Sciatic nerve (tissue), 2 donors: ENCODE data around the gene TRPC4AP. TPM values are rescaled to one million over a fixed set of nuclear protein-coding genes. Genes with fewer than 3 reads are reported as not detected.
"Not testable (repeated sequence)": the region's sequence is repeated elsewhere in the genome, so short reads cannot be mapped to it uniquely, and the experiment has no call there.

ENCODE experiments used
- ATAC-seq: fragments of 200-7000 bp; cut with Tn5 transposase; one replicate; pipeline ENCODE4 v1.9.1; 2020; ENCODE audit warnings: mild to moderate bottlenecking, moderate library complexity
- DNase-seq: peaks from one replicate; pipeline ENCODE4 v3.0.0-alpha.2; 2020; ENCODE audit warnings: low spot score
- intact Hi-C: fragments of 100-400 bp; cut with DNase I; formaldehyde crosslinking; loops from one replicate; pipeline ENCODE4 v1.14.2; 2022
- total RNA-seq: library from RNA; stranded (reverse); fragmentation: NEBNext Ultra II Directional; extraction: Animal tissue kit (Norgen Biotek cat#: 25700); gene quantifications from one replicate; pipeline ENCODE4 v1.2.1, GENCODE V29; 2021
- donor health status: DM: no; HTN: no; CAD: no.
- donor health status: DM: no; HTN: no; CAD: no.

Gene TRPC4AP
- total RNA-seq, 1 donor from 2014 or later = 50.4 TPM

- ATAC-seq (no peak), DNase-seq (no peak)
- intact Hi-C loops = no loop called here
Observed at GRCh38 chr20:35108921-35109320, 16.3 kb upstream of the TRPC4AP start.

DNA sequence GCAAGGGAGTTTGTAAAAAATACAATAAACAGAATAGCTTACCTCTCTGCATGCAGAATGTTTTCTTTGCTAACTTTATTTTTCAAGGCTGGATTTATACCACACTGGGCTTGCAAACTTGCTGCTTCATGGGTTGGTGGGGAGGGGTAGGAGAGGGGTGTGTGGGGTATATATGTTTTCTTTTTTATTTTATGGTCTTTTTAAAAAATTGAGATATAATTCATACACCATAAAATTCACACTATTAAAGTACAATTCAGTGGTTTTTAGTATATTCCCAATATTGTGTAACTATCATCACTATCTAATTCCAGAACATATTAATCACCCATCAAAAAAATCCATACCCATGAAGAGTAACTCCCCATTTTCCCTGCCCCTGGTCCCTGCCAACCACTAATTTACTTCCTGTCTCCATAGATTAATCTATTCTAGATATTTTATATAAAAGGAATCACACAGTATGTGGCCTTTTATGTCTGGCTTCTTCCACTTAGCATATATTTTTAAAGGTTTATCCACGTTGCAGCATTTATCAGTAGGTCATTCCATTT lies 14.3 kb upstream of the TRPC4AP start:
- intact Hi-C loops = no loop called here
- no peak for ATAC-seq
- DNase-seq = no peak

GRCh38 chr20:35104685-35105295 lies 12.2 kb upstream of the TRPC4AP start:
- intact Hi-C loops = no loop called here
- ATAC-seq (no peak), DNase-seq (no peak)

- intact Hi-C loops = no loop called here
- ATAC-seq (no peak), DNase-seq (no peak)
Observed at GRCh38 chr20:35101620-35102019, 9.0 kb upstream of the TRPC4AP start.

DNA sequence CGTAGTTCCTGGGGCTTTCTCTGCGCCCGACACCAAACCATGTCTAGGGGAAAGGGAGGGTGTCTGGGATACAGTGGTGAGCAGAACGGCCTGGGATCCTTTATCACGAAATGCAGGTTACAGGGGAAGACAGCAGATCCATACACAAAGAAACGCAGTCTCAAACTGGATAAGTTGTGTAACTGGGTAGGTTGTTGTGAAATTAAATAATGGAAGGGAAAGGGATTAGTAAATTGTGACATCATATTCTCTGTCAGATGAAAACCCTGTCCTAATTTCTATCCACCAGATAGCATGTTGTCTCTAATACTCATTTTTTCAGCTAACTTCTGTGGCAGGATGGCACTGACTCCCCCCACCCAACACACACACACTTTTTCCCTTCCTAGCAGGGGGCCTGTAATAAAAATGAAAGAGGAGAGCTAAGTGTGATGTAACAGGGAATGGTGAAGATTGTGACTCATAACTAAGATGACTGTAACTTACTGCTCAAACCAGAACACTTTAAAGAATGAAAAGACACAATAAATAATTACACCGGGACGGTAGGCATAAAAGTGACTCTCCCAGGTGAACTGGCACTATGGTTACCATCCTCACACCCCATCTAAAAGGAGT lies 769 bp upstream of the TRPC4AP start:
- ATAC-seq (no peak), DNase-seq (no peak)
- intact Hi-C loops = loop anchor here (5.0 to 10.0 kb wide), 2 partner anchors 94 to 219 kb away; partner anchors contain the start of genes ACSS2 and GGT7

DNA sequence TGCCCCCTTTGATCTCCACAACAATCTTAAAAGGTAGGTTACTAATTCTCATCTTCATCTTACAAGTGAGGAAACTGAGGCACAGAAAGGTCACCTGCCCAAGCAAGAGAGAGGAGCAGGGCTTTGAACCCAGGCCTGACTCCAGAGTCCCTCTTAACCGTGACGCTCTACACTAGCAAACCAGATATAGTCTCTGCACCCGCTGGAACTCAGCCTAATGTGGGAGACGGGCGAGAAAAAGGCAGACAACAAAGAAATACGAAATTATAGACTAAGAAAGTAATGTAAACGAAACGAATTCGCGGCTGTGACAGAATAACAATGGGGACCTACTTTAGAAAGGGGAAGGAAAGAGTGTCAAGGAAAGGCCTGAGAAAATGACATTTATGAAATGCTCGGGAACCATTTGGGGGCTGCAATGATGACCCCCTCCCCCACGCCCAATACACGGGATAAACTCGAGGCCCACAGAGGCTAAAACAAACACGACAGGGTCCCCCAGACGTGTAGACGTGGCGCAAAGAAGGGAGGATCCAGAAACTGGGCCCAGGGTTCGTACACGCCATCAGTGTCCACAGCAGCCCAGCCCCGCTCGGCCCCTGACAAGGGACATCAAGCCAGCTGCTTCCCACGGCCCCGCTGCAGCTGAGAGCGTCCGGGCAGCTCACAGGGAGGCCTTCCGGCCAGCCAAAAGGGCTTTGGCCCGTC lies 637 bp downstream of the TRPC4AP start:
- intact Hi-C loops = loop anchor here (5.0 to 10.0 kb wide), 2 partner anchors 95 to 217 kb away; partner anchors contain the start of genes ACSS2 and GGT7
- ATAC-seq = no peak
- no peak for DNase-seq

- no peak for ATAC-seq
- intact Hi-C loops = no loop called here
- DNase-seq = no peak
Observed at GRCh38 chr20:35088231-35089145, 4.1 kb downstream of the TRPC4AP start.

GRCh38 chr20:35087791-35088190 lies 4.8 kb downstream of the TRPC4AP start:
- ATAC-seq = no peak
- intact Hi-C loops = no loop called here
- no peak for DNase-seq

- no peak for DNase-seq
- intact Hi-C loops = no loop called here
- ATAC-seq = no peak
Observed at GRCh38 chr20:35087355-35087754, 5.3 kb downstream of the TRPC4AP start.

DNA sequence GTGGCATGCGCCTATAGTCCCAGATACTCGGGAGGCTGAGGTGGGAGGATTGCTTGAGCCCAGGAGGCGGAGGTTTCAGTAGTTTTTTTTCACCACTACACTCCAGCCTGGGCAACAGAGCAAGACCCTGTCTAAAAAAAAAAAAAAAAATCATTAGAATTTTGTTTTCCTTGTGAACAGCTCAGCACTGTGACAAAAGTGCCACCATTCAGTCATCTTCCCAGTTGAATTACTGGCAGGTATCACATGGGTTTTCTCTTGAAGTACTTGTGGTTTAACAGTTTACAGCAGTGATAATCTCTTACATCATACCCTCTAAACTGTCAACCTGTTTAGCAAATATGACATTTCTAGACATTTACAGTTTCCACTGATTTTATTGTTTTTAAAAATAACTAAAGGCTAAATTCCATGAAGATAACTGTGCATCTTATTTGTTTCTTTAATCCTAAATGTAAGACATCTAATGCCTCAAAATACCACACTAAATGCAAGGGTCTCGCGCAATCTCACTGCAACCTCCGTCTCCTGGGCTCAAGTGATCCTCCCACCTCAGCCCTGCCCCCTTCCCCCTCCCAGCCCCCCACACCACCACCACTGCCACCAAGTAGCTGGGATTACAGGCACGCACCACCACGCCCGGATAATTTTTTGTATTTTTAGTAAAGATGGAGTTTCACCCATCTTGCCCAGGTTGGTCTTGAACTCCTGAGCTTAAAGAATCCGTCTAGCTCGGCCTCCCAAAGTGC lies 7.0 kb downstream of the TRPC4AP start:
- no peak for ATAC-seq
- intact Hi-C loops = no loop called here
- DNase-seq = no peak

DNA sequence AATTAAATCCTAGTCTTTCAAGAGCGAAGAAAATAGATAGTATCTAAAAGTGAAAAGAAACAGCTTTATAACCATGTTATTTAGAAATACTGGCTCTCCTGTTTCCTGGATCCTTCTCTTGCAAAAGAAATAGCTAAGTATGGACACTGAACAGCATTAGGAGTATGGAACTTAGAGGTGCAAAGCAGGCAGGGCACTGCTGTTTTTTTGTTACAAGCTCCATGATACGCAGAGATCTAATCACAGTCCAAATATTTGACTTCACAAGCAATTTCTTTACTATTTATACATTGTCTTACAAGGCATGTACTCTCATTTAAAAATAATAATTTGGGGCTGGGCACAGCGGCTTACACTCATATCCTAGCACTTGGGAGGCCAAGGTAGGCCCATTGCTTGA lies 7.6 kb downstream of the TRPC4AP start:
- ATAC-seq (no peak), DNase-seq (no peak)
- intact Hi-C loops = no loop called here

- DNase-seq, ATAC-seq, intact Hi-C loops: not testable (repeated sequence)
Observed at GRCh38 chr20:35080348-35080642, 12.3 kb downstream of the TRPC4AP start.

DNA sequence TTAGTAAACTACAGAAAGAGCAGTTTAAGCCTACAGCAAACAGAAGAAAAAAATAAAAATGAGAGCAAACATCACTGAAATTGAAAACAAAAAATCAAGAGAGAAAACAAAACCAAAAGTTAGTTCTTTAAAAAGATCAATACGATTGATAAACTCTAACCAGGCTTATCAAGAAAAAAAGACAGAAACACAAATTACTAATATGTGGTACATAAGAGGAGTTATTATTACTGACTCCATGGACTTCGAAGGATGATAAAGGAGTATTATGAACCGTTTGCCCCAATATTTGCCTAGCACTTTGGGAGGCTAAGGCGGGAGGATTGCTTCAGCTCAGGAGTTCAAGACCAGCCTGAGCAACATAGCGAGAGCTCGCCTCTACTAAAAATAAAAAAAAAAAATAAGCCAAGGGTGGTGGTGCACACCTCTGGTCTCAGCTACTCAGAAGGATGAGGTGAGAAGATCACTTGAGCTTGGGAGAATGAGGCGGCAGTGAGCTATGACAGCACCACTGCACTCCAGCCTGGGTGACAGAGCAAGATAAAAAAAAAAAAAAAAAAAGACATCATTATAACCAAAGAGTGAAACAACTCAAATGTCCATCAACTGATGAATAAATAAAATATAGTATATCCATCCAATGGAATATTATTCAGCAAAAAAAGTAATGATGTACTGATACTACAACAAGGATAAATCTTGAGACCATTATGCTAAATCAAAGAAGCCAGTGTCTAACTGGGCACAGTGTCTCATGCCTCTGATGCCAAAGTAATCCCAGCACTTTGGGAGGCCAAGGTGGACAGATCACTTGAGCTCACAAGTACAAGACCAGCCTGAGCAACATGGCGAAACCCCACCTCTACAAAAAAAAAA lies 12.9 kb downstream of the TRPC4AP start:
- DNase-seq = no peak
- ATAC-seq = no peak
- intact Hi-C loops = no loop called here

DNA sequence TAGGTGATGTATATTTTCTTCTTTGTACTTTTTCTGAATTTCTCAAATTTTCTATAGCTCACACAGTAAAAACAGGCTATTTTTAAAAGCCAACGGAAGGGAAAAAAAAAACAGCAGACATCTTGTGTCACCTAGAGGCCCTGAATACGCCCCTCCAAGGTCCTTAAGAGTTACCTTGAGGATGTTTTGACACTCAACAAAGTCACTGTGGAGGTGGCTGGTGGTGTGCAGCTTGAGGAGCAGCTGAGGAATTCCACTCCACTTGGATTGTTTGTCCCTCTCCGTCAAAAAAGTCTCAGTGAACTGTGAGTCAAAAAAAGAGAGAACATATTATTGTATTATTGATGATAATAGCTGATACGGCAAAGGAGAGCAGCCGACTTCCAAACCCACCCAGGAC lies 14.7 kb downstream of the TRPC4AP start:
- DNase-seq (no peak), ATAC-seq (no peak)
- intact Hi-C loops = no loop called here

DNA sequence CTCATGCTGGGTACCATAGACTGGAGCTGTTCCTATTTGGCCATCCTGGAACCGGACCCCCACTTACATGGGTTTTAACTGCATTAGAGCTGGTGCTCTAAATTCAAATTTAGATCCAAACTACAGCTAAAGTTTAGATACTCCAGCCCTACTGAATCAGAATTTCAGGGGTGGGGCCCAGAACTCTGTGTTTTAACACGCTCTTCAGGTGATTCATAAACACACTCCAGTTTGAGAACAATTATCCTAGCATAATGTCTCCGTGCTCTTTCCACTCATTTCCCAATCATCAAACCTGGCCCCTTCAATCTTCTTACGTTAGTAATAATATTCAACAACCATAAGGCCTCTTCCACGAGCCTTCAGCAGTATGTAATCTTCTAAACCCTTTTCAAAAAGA lies 15.3 kb downstream of the TRPC4AP start:
- DNase-seq = no peak
- ATAC-seq = no peak
- intact Hi-C loops = no loop called here

- intact Hi-C loops, DNase-seq, ATAC-seq: not testable (repeated sequence)
Observed at GRCh38 chr20:35071436-35072153, 21.0 kb downstream of the TRPC4AP start.

DNA sequence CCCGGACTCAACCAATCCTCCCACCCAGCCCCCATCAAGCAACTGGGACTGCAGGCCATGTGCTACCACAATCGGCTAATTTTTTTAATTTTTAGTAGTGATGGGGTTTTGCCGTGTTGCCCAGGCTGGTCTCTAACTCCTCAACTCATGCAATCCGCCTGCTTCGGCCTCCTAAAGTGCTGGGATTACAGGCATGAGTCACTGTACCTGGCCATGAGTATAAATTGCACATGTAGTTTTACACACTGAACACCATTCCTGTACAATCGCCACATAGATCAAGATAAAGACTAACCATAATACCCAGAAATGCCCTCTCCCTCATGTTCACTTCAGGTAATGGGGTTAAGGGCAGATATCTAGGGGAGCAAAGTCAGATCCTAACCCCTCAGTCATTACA lies 26.4 kb downstream of the TRPC4AP start:
- no peak for DNase-seq
- ATAC-seq = no peak
- intact Hi-C loops = no loop called here
